Muscle layer of colon (tissue), 2 donors: ENCODE measurements around the gene PRSS1.
"Not testable (repeated sequence)": the region's sequence is repeated elsewhere in the genome, so short reads cannot be mapped to it uniquely, and the experiment has no call there.

Experiments used
- H3K27ac ChIP-seq: one replicate; pipeline ENCODE4 v1.7.0; 2013; ENCODE audit warnings: low read depth, mild to moderate bottlenecking, low read length, moderate library complexity
- H3K27me3 ChIP-seq, 2 donors: one replicate each; pipeline ENCODE4 v1.7.0; 2013; ENCODE audit warnings: low read length in 2 of 2, mild to moderate bottlenecking in 2 of 2; ENCODE audit not compliant: insufficient read depth in 2 of 2, control insufficient read depth in 1 of 2
- H3K36me3 ChIP-seq: one replicate; pipeline ENCODE4 v1.7.0; 2013; ENCODE audit warnings: mild to moderate bottlenecking, low read length; ENCODE audit not compliant: insufficient read depth
- H3K4me1 ChIP-seq: one replicate; pipeline ENCODE4 v1.7.0; 2013; ENCODE audit warnings: mild to moderate bottlenecking, low read length; ENCODE audit not compliant: insufficient read depth
- H3K4me3 ChIP-seq, 2 donors: one replicate each; pipeline ENCODE4 v1.7.0; 2013; ENCODE audit warnings: low read length in 2 of 2, low read depth in 1 of 2, mild to moderate bottlenecking in 1 of 2, moderate library complexity in 1 of 2
- H3K9ac ChIP-seq: one replicate; pipeline ENCODE4 v1.7.0; 2013; ENCODE audit warnings: low read length
- H3K9me3 ChIP-seq: one replicate; pipeline ENCODE4 v1.7.0; 2013; ENCODE audit warnings: mild to moderate bottlenecking, low read length
- donor health status: abdominal sarcoma.
- donor health status: Adenocarcinoma of cecum.

PRSS1 gene

DNA sequence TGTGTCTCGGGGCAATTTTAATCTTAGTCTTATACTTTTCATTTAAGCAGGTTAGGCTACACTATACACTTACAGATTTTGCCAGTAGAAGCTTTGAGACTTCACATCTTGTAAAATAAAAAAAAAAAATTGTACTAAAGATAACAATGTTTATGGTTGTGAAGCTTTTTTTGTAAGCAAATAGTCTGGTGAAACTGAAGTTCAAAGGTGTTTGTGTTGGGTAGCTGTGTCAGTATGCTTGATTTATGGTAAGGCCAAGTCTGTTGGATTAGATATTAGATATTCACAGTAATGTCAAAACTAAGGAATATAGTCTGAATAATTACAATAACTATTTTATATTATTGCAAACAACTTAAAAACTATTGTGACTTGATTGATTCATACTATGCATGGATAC is 31.0 kb upstream of the PRSS1 start:
- Histone ChIP-seq H3K27ac (no peak overlapping the region), H3K9me3 (no peaks in the 10 kb centered on the region), H3K4me3 (no peak overlapping the region), H3K27me3 (no peaks in the 10 kb centered on the region), H3K36me3 (no peaks in the 10 kb centered on the region), H3K9ac (no peak overlapping the region), H3K4me1 (no peaks in the 10 kb centered on the region)

DNA sequence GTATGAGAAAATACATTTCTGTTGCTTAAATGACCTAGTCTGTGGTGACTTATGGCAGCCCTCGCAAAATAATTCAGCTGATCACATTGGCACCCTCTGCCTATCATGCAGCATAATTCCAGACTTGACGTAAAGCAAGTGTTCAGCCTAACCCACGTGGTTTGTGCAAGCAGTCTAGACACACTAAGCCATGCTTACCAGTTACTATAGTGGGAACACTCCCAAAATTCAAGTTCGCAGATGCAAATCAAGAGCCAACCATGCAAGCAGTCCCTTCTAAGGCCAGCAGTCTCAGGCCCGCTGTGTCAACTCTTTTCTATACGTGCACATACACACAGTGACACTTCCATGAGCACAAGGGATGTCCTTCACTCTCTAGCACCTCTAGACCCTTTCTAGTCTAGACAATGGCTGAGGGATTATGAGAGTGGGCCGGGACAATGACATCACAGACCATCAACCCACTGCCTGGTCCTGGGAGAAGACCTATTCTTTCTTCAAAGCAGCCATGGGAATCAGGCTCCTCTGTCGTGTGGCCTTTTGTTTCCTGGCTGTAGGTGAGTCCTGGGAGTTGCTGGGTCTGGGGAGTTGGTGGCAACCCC is 29.0 kb upstream of the PRSS1 start:
- Histone ChIP-seq H3K27ac (no peak overlapping the region), H3K4me1 (no peaks in the 10 kb centered on the region), H3K4me3 (no peak overlapping the region)

DNA sequence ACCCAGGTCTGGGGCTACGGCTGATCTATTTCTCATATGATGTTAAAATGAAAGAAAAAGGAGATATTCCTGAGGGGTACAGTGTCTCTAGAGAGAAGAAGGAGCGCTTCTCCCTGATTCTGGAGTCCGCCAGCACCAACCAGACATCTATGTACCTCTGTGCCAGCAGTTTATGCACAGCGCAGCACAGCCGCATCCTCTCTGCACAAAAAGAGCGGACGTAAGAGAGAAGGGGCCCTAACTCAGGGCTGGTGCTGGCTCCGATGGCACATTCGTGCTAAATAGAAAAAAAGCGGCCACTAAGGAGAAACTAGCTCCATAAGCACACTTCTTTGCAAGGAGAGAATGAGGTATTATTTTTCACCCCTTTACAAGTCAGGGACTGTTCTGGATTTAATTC is 28.3 kb upstream of the PRSS1 start:
- Histone ChIP-seq H3K4me3 (no peak overlapping the region), H3K4me1 (no peaks in the 10 kb centered on the region), H3K36me3 (no peaks in the 10 kb centered on the region), H3K27me3 (no peaks in the 10 kb centered on the region), H3K9ac (no peak overlapping the region), H3K27ac (no peak overlapping the region), H3K9me3 (no peaks in the 10 kb centered on the region)

More for the DNA sequence above, 29.0 kb upstream of the PRSS1 start:
- Histone ChIP-seq H3K27me3 (no peaks in the 10 kb centered on the region), H3K9ac (no peak overlapping the region), H3K9me3 (no peaks in the 10 kb centered on the region), H3K36me3 (no peaks in the 10 kb centered on the region)

DNA sequence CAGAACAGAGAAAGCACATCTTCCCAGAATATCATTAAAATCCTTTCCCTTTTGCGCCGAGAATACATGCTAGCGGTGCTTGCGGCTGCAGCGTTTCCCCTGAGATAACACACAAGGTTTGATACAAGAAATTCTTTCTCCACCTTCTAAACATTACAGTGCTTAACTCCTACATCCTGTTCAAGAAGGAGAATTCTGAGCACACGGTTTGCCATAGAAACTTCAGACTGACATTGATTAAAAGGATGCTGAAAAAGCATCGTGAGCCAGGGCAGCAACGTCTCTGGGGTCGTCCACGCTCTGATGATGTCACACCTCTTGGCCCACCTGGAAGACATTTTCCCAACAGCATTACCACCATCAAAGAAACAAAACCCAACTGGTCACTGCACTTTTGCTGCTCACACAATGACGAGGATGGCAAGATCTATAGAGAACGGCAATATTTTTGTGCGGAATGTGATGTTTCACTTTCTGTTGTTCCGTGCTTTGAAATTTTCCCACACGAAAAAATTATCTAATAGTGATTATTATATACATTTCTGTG is 27.0 kb upstream of the PRSS1 start:
- Histone ChIP-seq H3K9ac (no peak overlapping the region), H3K4me1 (no peaks in the 10 kb centered on the region), H3K27me3 (no peaks in the 10 kb centered on the region), H3K9me3 (no peaks in the 10 kb centered on the region), H3K4me3 (no peak overlapping the region), H3K27ac (no peak overlapping the region), H3K36me3 (no peaks in the 10 kb centered on the region)

DNA sequence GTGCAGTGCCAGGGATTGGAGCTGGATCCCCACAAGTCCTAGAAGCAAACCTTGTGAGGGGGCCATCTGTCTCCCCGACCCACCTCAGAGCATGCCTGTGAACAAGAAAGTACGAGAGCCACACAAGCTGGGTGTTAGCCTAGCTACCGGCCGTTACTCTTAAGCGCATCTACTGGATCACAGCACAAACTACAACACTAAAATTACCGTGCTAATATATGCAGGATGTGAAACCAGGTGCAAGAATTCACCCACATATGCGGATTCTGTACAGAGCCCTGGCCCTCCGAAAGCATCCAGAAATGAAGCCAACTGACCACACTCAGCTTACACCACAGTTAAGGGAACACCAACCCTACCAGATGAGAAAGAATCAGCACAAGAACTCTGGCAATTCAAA is 16.0 kb upstream of the PRSS1 start:
- H3K36me3 ChIP-seq, result no peaks in the 10 kb centered on the region

DNA sequence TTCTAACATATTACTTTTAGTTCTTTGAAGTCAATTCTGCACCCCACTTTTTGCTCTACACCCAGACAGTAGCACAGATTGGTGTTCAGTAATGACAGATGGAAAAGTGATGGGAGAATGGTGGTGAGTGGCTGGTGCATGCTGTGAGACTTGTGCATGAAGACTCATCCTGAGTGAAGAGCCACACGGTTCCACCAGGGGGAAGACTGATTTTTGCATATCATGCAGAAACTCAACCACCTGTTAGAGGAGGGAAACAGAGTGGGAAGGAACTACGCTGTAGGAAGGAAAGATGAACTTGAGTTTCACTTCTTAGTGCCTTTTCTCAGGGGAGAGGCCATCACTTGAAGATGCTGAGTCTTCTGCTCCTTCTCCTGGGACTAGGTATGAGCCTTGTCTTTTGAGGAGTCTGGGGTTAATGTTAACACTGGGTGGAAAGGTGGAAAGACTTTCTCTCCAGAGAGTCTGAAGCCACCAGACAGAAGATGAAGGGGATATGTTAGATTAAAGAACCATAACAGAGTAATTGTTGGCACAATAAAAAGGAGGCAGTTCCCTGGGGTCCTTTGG is 9.3 kb upstream of the PRSS1 start:
- no peaks in the 10 kb centered on the region for H3K36me3 ChIP-seq
- H3K9ac ChIP-seq, result no peak overlapping the region
- H3K4me1 ChIP-seq, result peaks cover 6% of the 10 kb centered on the region
- H3K27me3 ChIP-seq, result no peaks in the 10 kb centered on the region
- no peak overlapping the region for H3K27ac ChIP-seq
- H3K9me3 ChIP-seq, result no peaks in the 10 kb centered on the region
- H3K4me3 ChIP-seq, result no peak overlapping the region

More for the DNA sequence above, 16.0 kb upstream of the PRSS1 start:
- no peak overlapping the region for H3K4me3 ChIP-seq
- H3K27ac ChIP-seq, result no peak overlapping the region
- H3K9me3 ChIP-seq, result no peaks in the 10 kb centered on the region
- H3K4me1 ChIP-seq, result no peaks in the 10 kb centered on the region
- no peaks in the 10 kb centered on the region for H3K27me3 ChIP-seq
- no peak overlapping the region for H3K9ac ChIP-seq

DNA sequence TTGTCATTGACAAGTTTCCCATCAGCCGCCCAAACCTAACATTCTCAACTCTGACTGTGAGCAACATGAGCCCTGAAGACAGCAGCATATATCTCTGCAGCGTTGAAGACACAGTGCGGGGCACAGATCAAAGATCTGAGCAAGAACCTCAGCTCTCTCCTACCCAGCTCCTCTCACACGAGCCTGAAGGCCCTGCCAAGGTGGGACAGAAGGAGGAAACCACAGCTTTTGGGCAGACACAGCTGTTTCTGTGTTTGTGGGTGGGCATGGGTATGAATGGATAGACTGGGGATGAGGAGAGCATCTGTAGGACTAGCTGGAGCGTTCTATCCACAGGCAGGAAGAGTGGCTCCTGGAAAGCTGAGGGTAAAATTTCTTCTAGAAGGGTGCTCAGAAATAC is 8.5 kb upstream of the PRSS1 start:
- H3K9me3 ChIP-seq, result no peaks in the 10 kb centered on the region
- no peaks in the 10 kb centered on the region for H3K36me3 ChIP-seq
- H3K4me1 ChIP-seq, result peaks cover 6% of the 10 kb centered on the region
- H3K9ac ChIP-seq, result no peak overlapping the region
- H3K27me3 ChIP-seq, result no peaks in the 10 kb centered on the region
- no peak overlapping the region for H3K27ac ChIP-seq
- H3K4me3 ChIP-seq, result no peak overlapping the region

DNA sequence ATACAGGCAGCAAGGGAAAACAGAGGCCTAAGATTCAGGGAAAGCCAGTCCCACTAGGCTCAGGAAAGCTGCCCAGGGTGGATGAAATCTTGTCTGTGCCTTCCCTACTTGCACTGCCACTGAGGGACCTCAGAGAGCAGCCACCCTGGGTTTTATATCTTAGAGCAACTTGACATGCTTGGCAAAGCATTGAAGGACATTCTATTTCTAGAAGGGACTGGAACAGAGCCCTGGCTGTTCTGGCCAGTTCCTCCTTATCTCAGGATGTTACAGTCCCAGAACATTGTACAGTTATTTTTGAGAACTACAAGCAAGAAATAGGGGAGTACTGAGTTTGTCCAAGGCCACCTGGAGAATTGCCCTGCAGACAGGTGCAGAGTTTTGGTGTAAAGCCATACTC is 7.3 kb upstream of the PRSS1 start:
- not testable (repeated sequence) for H3K27me3 ChIP-seq, H3K9ac ChIP-seq, H3K4me1 ChIP-seq, H3K9me3 ChIP-seq, H3K27ac ChIP-seq, H3K4me3 ChIP-seq, H3K36me3 ChIP-seq

DNA sequence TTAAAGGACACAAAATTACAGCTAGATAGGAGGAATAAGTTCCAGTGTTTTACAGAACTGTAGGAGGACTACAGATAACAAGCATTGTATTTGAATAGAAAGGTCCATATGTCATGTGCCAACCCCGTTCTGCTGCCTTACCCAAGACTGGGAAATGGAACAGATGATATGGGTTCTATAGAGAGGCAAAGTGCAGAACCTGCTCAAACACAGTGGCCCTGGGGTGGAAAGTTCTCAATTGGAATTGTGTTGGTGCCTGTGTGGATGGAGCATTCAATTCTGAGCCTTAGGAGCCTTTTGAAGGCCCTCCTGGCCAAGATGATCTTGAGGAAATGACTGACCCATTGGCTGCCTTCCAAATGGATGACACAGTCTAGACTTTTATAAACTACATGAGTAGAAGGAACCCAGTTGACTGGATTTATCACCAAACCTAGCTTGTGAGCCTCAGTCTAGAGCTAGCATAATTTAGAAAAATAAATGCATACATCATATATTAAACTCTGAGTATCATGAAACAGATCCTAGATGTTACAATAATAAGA is 4.1 kb upstream of the PRSS1 start:
- Histone ChIP-seq H3K4me3 (no peak overlapping the region), H3K9ac (no peak overlapping the region), H3K36me3 (no peaks in the 10 kb centered on the region), H3K9me3 (no peaks in the 10 kb centered on the region), H3K27me3 (no peaks in the 10 kb centered on the region), H3K27ac (no peak overlapping the region), H3K4me1 (peaks cover 9% of the 10 kb centered on the region)

DNA sequence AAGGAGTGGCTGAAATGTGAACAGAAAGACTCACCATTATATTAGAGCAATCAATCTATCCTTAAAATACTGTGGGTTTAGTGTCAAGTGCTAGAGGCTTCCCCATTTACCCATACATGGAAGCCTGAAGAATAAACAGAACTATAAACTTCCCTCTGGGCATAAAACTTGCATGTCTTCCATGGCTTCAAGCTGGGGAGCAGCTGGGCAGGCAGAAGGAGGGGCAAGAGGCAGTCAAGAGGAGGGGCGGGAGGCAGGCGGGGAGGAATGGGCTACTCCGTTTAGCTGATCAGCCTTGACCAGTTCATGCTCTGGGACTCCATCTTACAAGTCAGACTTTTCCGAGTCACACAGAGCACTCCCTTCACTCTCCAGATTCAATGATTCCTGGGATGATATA is 3.5 kb upstream of the PRSS1 start:
- H3K4me3 ChIP-seq, result no peak overlapping the region

DNA sequence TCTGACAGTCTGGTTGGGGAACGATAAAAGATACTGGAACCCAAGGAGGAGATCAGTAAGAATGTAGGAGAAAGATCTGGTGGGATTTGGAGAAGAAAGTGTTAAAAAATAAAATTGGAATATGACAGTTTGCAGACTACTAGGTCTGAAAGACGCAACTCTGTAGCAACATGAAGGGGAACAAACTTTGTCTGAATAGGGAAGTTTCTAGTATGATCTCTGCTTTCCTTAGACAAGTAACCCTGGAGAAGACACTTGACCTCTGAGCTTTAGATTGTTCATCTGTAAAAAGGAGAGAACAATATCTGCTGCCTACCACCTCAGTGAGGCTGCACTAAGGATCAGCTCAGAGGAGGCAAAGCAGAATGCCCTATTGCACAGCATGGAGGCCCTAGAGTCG is 3.0 kb upstream of the PRSS1 start:
- Histone ChIP-seq H3K27ac (no peak overlapping the region), H3K4me3 (no peak overlapping the region), H3K4me1 (peaks cover 9% of the 10 kb centered on the region), H3K27me3 (no peaks in the 10 kb centered on the region), H3K9me3 (no peaks in the 10 kb centered on the region), H3K36me3 (no peaks in the 10 kb centered on the region), H3K9ac (no peak overlapping the region)

More for the DNA sequence above, 3.5 kb upstream of the PRSS1 start:
- H3K9ac ChIP-seq, result no peak overlapping the region
- no peak overlapping the region for H3K27ac ChIP-seq
- no peaks in the 10 kb centered on the region for H3K9me3 ChIP-seq
- H3K36me3 ChIP-seq, result no peaks in the 10 kb centered on the region
- no peaks in the 10 kb centered on the region for H3K27me3 ChIP-seq
- H3K4me1 ChIP-seq, result peaks cover 9% of the 10 kb centered on the region

DNA sequence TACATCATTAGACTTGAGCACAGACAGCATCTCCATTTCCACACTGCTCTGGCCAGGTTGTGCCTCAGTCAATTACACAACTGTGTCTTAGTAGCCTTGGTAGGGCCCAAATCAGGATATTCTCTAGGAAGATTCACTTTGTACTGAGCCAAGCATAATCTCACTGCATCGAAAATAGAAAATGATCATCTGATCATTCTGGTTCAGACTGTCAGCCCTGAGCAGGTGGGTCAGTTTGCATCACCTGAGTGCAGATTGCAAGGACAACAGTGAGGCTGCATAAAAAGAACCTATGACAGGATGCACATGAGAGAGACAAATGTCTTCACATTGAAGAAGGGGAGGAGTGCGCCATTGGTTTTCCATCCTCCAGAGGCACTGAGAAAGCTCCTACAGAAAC is 862 bp upstream of the PRSS1 start:
- H3K36me3 ChIP-seq, H3K9me3 ChIP-seq, H3K4me1 ChIP-seq, H3K27me3 ChIP-seq, H3K27ac ChIP-seq, H3K9ac ChIP-seq, H3K4me3 ChIP-seq: not testable (repeated sequence)
